Embryonic facial prominence (tissue), 1 donor: ENCODE results near the gene EOGT.

ENCODE experiments used
- DNase-seq: peaks from one replicate; pipeline ENCODE4 v3.0.0-alpha.2; 2016; ENCODE audit errors: extremely low spot score

EOGT gene

GRCh38 chr3:69009559-69010410, 3.7 kb downstream of the EOGT start:
- DNase-seq, result no peak

- no peak for DNase-seq
Observed at GRCh38 chr3:69008980-69009379, 4.5 kb downstream of the EOGT start.

GRCh38 chr3:69005791-69006482, 7.5 kb downstream of the EOGT start:
- DNase-seq, result no peak

- DNase-seq, result no peak
Observed at GRCh38 chr3:69005071-69005790, 8.3 kb downstream of the EOGT start.

- DNase-seq, result no peak
Observed at GRCh38 chr3:69004138-69004537, 9.3 kb downstream of the EOGT start.

DNA sequence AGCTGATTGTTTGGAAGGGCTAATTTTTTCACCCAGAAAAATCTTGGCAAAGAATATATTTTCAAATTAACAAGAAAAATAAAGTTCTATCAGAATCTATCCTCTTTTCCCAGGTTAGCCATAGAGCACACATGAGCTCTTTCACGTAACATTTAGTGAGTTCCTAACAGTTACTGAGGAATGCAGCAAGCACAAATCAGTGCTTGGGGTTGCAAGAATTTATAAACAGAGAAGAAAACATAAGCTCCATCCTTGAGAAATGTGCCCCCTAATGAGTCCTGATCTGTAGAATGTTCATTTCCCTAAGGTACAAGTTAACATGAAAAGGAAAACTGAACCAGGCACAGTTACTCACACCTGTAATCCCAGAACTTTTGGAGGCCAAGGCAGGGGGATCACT, 13.9 kb downstream of the EOGT start:
- no peak for DNase-seq

GRCh38 chr3:68999158-68999557, 14.3 kb downstream of the EOGT start:
- DNase-seq, result no peak

DNA sequence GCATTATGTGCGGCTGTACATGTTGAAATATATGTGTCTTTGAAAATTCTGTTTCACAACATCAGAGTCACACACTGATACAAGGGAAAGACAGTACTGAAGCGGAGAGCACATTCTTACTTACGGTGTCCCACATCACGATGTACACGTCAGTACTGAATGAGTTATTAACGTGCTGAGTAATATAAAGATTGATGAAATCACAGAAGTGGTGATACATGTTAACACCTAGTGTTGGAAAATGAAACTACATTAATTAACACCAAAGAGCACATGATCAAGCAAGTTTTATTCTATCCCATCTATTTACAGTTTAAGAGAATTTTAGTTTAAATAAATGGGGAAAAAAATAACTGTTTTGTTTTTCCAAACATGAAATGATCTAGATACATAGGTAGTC, 15.6 kb downstream of the EOGT start:
- DNase-seq, result no peak

GRCh38 chr3:68996356-68996995, 17.0 kb downstream of the EOGT start:
- DNase-seq, result no peak

DNA sequence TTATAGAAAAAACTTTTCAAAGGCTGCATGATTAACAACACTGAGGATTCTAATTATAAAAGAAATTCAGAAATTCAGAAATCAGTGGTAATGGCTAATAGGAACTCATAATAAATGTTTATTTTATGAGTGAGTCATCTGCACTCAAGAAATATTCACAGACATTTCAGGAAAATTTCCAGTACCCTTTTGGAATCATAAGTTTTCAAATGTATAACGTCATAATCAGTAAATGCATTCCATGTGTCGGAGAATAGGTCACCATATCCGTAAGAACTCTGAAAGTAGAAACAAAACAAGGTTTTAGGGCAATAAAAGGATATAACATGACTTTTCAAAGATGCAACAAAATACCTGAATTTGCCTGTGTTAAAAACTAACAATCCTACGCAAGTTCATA, 24.7 kb downstream of the EOGT start:
- peak; percentile 46 for DNase-seq

GRCh38 chr3:68987322-68987721, 26.2 kb downstream of the EOGT start:
- no peak for DNase-seq

DNA sequence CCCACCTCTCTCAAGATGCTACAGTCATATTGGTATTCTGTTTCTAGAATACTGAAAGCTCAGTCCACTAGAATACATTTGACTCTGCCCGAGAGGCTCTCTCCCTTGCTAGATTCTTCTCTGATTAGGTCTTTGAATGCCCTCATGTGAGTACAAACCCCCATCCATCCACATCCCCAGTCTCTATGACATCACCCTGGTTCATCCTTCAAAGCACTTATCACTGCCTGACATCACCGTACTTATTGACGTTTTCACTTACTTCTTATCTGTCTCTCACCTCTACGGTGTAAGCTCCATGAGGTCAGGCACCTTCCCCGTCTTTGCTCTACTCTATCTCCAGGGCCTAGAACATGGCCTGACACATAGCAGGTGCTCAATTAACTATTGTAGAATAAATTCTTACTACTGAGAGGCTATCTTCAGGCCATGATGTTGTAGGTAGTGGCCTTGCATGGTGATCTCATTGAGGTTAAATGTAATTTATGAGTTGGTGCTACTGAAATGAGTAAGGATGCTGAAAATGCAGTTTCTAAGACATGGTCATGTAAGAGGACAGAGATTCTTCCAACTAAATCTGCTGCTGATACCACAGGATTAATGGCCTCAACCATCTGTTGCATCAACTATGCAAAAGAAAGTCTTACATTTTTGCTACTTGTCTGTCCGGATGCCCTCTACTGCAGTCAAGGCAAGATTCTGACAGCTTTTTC, 26.8 kb downstream of the EOGT start:
- DNase-seq, result no peak

- DNase-seq, result no peak
Observed at GRCh38 chr3:68985146-68985790, 28.2 kb downstream of the EOGT start.

DNA sequence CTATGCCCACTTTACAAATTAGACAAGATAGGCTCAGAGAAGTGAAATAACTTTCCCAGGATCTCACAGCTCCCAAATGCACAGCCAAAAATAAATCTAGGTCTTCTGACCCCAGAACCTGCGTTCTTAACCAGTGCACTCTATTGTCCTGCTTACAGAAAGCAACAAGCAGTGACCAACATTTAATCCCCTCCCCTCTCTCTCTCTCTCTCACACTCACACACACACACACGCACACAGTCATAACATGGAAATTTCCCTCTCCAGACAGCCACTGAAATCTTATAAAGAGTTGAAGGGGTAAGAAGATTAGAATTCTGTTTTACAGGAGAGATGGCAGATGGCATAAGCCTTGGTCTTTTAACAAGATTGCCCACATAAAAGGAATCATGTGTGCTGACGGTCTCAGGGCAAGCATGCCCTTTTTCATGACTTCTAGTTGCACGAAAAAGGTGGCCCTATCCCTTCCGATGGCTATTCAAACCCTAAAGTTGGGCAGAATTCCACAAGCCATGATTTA, 29.4 kb downstream of the EOGT start:
- DNase-seq, result no peak

GRCh38 chr3:68977486-68978167, 35.9 kb downstream of the EOGT start:
- no peak for DNase-seq

DNA sequence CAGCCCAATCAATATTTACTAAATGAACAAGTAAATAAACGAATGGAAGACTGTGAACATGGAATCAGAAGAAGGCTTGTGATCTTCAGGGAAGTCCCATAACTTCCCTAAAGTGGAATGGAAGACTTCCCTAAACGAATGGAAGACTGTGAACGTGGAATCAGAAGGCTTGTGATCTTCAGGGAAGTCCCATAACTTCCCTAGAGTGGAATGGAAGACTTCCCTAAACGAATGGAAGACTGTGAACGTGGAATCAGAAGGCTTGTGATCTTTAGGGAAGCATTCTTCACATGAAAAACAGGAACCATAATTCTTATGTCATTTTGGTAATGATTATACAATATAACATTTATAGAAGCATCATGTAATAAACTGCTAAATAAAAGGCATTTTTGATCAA, 38.8 kb downstream of the EOGT start:
- DNase-seq, result no peak

- no peak for DNase-seq
Observed at GRCh38 chr3:68973639-68974038, 39.8 kb downstream of the EOGT start.

GRCh38 chr3:68972358-68972979, 41.0 kb downstream of the EOGT start:
- DNase-seq, result peak; percentile 53

DNA sequence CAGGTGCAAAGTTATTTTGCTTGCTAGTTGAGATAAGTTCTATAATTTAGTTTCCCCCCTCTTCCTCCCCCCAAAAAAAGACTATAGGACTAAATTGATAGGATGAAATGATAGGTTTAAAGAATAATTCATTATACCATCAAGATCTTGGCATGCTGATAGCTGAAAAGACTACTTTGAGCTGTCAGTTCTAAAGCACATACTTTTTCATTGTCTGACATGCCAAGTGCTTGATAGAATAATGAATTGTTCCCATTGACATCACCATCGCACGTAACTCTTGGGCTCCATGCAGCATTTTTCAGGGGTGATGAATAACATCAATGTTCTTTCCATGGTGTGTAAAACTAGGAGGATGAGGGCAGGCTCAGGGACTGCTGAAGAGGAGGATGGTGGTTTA, 48.8 kb downstream of the EOGT start:
- DNase-seq, result no peak

- DNase-seq, result no peak
Observed at GRCh38 chr3:68963891-68964290, 49.6 kb downstream of the EOGT start.
